GM18517 (cell line): Measurements from ENCODE around the gene TNFAIP3.

Source experiments
- ATAC-seq: cut with Tn5 transposase; IDR thresholded peaks from one replicate; pipeline ENCODE4 v1.9.1; 2021; ENCODE audit warnings: mild to moderate bottlenecking, moderate library complexity; ENCODE audit not compliant: unreplicated experiment

The TNFAIP3 gene

GRCh38 chr6:137862419-137863090 lies 4.5 kb upstream of the TNFAIP3 start:
- ATAC-seq: no peak

- no peak for ATAC-seq
These were observed 3.8 kb upstream of the TNFAIP3 start for GRCh38 chr6:137863091-137863797.

- ATAC-seq: no peak
These were observed 2.1 kb upstream of the TNFAIP3 start for GRCh38 chr6:137864812-137865508.

- ATAC-seq: peak; percentile 23
These were observed 702 bp upstream of the TNFAIP3 start for GRCh38 chr6:137866200-137866913.

- ATAC-seq: no peak
These were observed 838 bp downstream of the TNFAIP3 start for GRCh38 chr6:137867685-137868509.

DNA sequence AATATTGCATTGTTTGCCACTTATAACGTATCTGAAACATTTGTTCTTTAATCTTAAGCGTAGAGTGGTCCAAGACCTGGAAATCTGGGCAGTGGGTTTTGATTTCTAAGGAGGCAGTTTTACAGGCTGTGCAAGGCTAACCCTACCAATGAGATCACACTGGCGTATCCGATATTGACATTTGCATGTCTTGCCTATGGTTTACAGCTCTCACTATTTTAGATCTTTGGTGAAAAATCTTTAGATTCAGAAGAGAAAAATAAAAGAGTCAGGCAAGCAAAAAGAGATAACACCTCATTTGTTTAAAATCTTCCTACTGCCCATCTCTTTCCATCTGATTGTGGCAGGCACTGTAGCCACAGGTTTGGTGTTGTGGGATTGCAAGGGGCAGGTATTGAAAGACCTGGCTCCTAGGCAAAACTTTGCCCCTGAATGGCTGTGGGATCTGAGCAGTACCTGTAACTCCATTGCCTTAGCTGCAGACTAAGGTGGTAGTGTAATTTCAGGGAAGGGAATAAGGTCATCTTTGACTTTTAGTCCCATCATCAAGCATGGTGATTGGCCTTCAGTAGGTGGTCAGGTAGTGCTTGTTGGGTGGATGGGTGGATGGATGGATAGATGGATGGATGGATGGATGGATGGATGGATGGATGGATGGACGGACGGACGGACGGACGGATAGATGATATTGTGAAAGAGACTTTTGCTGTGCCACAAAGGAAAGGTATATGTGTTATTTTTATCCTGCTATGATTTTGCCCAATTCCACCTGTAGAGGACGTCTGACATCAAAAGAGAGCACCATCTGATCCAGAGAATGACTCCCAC lies 1.9 kb downstream of the TNFAIP3 start:
- no peak for ATAC-seq

GRCh38 chr6:137869549-137870307 lies 2.7 kb downstream of the TNFAIP3 start:
- ATAC-seq: no peak

GRCh38 chr6:137870308-137870644 lies 3.2 kb downstream of the TNFAIP3 start:
- no peak for ATAC-seq

- peak; percentile 26 for ATAC-seq
These were observed 3.7 kb downstream of the TNFAIP3 start for GRCh38 chr6:137870744-137871247.

DNA sequence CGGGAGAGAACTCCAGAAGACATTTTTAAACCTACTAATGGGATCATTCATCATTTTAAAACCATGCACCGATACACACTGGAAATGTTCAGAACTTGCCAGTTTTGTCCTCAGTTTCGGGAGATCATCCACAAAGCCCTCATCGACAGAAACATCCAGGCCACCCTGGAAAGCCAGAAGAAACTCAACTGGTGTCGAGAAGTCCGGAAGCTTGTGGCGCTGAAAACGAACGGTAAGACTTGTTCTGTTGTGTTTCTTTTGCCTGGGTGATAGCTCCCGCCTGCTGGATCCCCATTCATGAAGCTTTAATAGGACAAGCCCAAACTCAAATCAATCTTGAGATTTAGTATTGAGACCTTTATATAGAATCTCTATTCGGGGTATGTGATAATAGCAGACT lies 4.2 kb downstream of the TNFAIP3 start:
- no peak for ATAC-seq

GRCh38 chr6:137871831-137872454 lies 4.9 kb downstream of the TNFAIP3 start:
- ATAC-seq: no peak

DNA sequence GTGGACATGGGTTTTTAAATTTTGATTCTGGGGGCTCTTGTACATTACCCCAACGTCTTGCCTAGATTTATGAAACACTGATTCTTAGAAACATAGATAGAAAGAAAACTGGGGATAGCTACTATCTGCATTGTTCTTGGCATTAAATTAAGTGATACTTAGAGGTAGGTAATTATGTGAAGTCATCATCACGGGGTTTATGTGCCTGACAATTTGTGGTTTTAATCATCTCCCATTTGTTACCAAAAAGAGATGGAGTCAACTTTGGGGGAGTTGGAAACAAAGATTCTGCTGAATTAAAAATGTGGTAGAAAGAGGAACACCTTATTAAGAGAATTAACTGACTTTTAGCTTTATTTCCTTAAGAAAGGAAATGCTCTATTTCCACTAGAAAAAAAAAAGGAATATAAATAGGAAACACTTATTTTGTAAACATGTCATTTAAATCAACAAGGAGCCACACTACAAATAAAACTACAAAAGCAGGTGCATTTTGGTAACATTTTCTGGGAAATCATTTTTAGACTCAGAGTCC lies 5.6 kb downstream of the TNFAIP3 start:
- no peak for ATAC-seq

GRCh38 chr6:137873273-137873762 lies 6.3 kb downstream of the TNFAIP3 start:
- no peak for ATAC-seq

DNA sequence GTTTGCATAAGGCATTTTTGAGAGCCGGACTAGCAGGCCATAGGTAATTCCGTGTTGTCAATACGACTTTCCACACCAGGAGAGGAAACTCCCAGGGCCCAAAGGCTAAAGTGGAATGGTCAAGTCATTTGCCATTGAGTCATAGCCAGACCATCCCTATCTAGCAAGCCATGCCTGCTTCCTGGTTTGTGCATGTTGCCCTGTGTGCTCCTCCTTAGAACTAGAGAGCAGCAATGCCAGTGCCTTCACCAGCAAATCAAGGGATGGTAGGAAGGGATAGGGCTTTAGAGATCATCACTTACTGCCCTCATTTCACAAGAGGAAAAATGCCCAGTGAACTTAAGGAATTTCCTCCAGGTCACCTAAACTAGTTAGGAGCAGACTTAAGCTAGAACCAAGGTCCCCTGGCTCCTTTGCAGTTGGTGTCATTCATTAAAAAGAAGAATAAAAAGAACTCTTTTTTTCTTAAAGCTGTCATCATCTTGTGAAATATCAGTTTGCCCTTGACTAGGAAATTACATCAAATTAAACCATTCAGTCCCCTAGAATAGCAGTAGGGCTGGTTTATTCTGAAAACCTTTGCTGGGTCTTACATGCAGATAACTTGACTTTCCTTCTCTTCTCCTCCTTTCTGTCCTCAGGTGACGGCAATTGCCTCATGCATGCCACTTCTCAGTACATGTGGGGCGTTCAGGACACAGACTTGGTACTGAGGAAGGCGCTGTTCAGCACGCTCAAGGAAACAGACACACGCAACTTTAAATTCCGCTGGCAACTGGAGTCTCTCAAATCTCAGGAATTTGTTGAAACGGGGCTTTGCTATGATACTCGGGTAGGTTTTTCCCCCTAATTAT lies 7.4 kb downstream of the TNFAIP3 start:
- ATAC-seq: no peak

DNA sequence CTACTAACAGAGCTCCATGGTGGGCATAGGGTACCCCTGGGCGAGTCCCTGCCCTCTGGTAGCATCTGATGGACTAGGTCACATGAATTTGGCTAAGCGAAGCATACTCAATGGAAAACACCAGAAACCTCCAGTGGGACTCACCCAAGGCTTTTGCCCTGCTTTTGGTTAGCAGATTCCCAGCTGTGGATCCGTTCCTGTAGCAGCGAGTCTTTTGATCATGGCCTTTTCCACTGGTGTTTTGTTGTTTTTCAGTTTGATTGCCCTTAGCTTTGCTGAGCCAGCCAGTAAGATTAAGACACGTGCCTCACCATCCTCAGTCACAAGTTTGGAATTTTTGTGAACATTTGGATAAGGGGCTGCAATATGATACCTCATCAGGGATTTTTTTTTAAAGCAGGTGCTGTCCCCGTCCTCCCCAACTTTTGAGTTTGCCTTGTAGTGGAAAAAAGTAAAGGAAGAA lies 8.0 kb downstream of the TNFAIP3 start:
- ATAC-seq: no peak

GRCh38 chr6:137875606-137876005 lies 8.5 kb downstream of the TNFAIP3 start:
- no peak for ATAC-seq

- ATAC-seq: no peak
These were observed 9.5 kb downstream of the TNFAIP3 start for GRCh38 chr6:137876547-137876946.
